HFF-Myc (cell line): ENCODE results near the gene GRAMD1B.

ENCODE experiments used
- DNase-seq: peaks from one replicate; pipeline ENCODE4 v3.0.0-alpha.2; 2011; ENCODE audit warnings: low read depth; ENCODE audit errors: extremely low read depth
- H3K4me3 ChIP-seq: replicated peaks from 2 replicates; pipeline ENCODE4 v1.5.1; 2011; ENCODE audit warnings: low read depth, mild to moderate bottlenecking, control low read depth, low read length
- TF ChIP-seq, protein P1 (sequence below): IDR thresholded peaks from 2 replicates; pipeline ENCODE4 v1.5.1; 2012; ENCODE audit warnings: mild to moderate bottlenecking, low read depth, low read length, control low read depth; ENCODE audit errors: missing control alignments

The GRAMD1B gene

GRCh38 chr11:123494195-123495050 lies 64.4 kb downstream of the GRAMD1B start:
- no peak for DNase-seq
- no peak overlapping the region for H3K4me3 ChIP-seq
- TF ChIP-seq, protein P1, sequence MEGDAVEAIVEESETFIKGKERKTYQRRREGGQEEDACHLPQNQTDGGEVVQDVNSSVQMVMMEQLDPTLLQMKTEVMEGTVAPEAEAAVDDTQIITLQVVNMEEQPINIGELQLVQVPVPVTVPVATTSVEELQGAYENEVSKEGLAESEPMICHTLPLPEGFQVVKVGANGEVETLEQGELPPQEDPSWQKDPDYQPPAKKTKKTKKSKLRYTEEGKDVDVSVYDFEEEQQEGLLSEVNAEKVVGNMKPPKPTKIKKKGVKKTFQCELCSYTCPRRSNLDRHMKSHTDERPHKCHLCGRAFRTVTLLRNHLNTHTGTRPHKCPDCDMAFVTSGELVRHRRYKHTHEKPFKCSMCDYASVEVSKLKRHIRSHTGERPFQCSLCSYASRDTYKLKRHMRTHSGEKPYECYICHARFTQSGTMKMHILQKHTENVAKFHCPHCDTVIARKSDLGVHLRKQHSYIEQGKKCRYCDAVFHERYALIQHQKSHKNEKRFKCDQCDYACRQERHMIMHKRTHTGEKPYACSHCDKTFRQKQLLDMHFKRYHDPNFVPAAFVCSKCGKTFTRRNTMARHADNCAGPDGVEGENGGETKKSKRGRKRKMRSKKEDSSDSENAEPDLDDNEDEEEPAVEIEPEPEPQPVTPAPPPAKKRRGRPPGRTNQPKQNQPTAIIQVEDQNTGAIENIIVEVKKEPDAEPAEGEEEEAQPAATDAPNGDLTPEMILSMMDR, result no peak

DNA sequence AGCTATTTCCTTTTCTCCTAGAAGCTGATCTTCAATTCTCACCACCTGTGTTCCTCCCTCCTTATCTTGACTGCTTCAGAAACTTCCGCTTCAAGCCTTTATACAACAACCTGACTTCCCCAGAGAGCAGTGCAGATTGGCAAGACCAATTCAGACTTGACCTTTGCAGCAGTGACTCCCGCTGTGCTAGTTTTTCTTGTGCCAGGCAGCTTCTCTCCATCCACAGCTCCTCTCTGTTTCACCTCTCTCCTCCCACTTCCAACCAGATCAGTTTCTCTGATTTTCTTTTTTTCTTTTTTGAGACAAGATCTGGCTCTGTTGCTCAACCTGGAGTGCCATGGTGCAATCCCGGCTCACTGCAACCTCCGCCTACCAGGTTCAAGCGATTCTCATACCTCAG lies 74.3 kb downstream of the GRAMD1B start:
- no peak overlapping the region for H3K4me3 ChIP-seq
- DNase-seq, result no peak
- TF ChIP-seq, protein P1, result no peak

GRCh38 chr11:123505546-123506299 lies 75.7 kb downstream of the GRAMD1B start:
- TF ChIP-seq, protein P1, result no peak
- no peak overlapping the region for H3K4me3 ChIP-seq
- DNase-seq, result no peak

DNA sequence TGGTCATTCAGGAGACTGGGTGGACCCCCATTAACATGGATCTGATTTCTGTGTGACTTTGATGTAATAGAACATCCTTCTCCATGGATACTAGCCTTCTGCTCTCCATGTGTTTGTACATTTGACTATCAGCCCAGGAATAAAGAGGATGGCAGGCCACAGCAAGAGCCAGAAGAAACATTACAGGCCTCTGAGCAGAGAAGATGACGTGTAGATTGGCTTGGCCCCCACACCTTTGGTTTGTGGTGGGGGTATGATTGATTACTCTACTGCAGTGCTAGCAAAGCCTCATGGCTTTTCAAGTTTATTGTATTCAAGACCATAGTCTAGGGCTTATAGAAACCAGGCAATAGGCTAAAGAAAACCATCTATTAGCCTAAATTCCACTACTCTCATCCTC lies 77.0 kb downstream of the GRAMD1B start:
- DNase-seq, result no peak
- TF ChIP-seq, protein P1, result no peak
- H3K4me3 ChIP-seq, result no peak overlapping the region

DNA sequence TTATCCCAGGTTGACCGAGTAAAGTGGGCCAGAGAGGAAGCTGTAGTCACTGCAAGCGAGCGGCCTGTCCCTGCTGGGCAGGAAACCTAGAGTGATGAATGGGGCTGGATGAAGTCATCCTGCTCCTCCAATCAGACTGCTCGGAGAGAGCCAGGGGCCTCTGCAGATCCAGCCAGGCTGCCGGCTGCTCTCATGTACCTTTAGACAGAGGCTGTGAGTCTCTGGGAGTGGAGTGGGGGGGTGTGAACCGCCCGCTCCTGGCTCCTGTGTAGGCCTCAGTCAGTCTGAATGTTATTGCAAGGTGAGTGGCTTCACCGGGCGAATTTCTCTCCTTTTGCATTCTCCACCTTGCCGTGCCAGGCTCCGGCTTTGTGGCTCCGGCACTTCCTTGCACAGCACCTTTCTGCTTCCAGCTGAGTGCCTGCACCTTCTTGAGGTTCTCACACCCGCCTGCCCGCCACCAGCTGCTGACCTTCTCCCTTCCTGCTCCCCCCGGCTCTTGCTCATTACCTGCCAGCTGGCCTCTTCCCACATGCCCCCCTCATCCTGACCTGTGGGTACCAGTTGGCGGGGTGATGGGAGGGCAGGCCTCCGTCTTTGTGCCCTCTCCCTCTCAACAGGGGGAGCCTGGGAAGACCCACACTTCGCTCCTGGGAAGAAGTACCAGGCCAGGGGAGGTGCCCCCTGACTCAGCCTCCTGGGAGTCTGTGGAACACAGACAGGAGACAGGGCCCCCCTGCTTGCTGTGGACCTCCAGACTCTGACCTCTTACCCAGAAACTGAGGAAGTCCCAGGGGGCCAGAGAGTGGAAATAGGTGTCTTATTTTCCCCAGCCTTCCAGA lies 79.9 kb downstream of the GRAMD1B start:
- no peak for DNase-seq
- H3K4me3 ChIP-seq, result no peak overlapping the region
- TF ChIP-seq, protein P1, result no peak

- DNase-seq, result no peak
- TF ChIP-seq, protein P1, result no peak
- no peak overlapping the region for H3K4me3 ChIP-seq
Observed at GRCh38 chr11:123510579-123510905, 80.5 kb downstream of the GRAMD1B start.
